ENCODE results near the gene HBM.
"Not testable (repeated sequence)": the region's sequence is repeated elsewhere in the genome, so short reads cannot be mapped to it uniquely, and the experiment has no call there.

HBM gene

GRCh38 chr16:200388-200787 is 34.6 kb downstream of the HBM start:
- TF ChIP-seq CTCF (IDR thresholded peaks at IDR 0.05; ENCODE audit: insufficient read depth, low read depth, low read length, missing control alignments): no peak
- H3K4me3 ChIP-seq (ENCODE audit: low read length): no peak overlapping the region
- DNase-seq (ENCODE audit: low read depth): peak; percentile 71

GRCh38 chr16:203246-203645 is 37.5 kb downstream of the HBM start:
- no peak overlapping the region for H3K4me3 ChIP-seq (ENCODE audit: low read length)
- peak; percentile 10 for DNase-seq (ENCODE audit: low read depth)
- TF ChIP-seq CTCF (IDR thresholded peaks at IDR 0.05; ENCODE audit: insufficient read depth, low read depth, low read length, missing control alignments): no peak

- H3K4me3 ChIP-seq (ENCODE audit: low read length); DNase-seq (ENCODE audit: low read depth): not testable (repeated sequence)
These were observed 38.3 kb downstream of the HBM start for GRCh38 chr16:204046-204445.

- not testable (repeated sequence) for H3K4me3 ChIP-seq (ENCODE audit: low read length); DNase-seq (ENCODE audit: low read depth)
These were observed 43.6 kb downstream of the HBM start for GRCh38 chr16:209359-209758.

GRCh38 chr16:211631-212180 is 45.9 kb downstream of the HBM start:
- H3K4me3 ChIP-seq (ENCODE audit: low read length); DNase-seq (ENCODE audit: low read depth): not testable (repeated sequence)

GRCh38 chr16:212999-213398 is 47.2 kb downstream of the HBM start:
- peak; percentile 10 for DNase-seq (ENCODE audit: low read depth)
- TF ChIP-seq CTCF (IDR thresholded peaks at IDR 0.05; ENCODE audit: insufficient read depth, low read depth, low read length, missing control alignments): no peak

More at GRCh38 chr16:212999-213398, 47.2 kb downstream of the HBM start:
- H3K4me3 ChIP-seq (ENCODE audit: low read length): no peak overlapping the region

Measured in epithelial cell of esophagus (primary cell).